Non-pigmented ciliary epithelial cell (primary cell): ENCODE data around the gene SKAP1.

Source experiments
- DNase-seq: peaks from one replicate; pipeline ENCODE4 v3.0.0-alpha.2; 2010; ENCODE audit warnings: low read depth

SKAP1 gene

DNA sequence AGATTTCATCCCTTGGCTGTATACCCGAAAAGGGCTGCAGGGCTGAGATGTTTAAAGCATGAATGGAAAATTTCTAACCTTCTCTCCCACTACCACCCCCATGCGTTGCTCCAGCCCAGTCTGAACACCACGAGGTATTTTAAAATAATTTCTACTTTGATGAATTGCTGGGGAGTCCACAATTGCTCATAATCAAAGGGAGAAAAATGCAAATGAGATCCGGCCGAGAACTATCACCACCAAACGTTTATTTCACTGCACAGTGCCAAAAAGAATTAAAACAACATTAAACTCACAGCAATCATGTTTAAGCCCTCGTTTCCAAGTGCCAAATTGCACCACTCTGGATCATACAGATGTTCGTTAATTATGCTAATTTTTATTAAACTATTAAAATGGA, 285.8 kb downstream of the SKAP1 start:
- DNase-seq = no peak

DNA sequence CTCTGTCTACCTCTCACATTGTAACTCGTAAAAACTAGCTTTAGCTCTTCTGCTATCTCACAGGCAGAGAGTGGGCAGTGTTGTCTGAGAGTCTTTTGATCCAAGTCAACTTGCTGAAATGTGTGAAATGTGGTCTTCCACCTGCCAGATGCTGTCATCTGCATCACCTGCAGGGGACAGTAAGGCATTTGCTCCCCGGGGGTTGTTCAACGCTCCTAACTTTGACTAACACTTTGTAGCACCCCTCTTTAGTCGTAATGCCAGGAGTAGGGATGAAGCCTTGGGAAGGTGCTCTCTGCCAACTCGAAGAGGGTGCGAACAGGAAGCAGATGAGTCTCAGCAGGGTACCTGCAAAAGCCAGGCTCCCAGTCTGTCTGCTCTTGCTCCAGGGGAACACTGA, 286.4 kb downstream of the SKAP1 start:
- no peak for DNase-seq

DNA sequence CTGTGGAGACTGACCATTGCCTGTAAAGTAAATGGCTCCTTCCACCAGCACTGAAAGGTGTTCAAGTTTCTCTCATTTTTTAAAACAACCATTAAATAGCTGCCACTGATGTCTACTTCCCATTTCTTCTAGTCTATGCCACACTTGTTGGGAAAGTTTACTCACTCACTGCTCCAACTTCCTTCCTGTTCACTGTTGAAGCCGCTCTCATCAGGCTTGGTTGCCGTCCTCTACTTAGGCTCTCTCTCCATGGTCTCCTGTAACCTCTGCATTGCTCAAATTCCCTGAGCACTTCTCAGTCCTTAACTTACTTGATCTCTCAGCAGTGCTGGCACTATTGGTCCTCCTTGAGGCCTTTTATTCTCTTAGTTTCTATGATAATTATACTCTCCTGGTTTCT, 290.1 kb downstream of the SKAP1 start:
- no peak for DNase-seq

DNA sequence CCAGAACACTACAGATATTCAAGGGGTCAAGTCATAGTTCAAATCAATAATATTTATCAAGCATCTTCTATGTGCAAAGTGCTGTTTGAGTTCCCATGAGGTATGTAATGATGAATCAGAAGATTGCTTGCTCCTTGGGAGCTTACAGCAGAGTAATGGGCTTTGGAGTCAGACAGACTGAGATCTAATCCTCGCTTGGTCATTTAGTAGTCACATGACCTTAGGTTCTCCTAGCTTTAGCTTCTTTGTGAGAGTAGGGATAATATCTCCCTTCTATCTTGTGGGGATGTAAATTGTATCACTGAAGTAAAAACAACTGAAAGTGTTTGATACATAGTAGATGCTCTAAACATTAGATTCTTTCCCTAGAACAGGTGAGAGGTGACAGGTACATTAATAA, 292.4 kb downstream of the SKAP1 start:
- DNase-seq = no peak

DNA sequence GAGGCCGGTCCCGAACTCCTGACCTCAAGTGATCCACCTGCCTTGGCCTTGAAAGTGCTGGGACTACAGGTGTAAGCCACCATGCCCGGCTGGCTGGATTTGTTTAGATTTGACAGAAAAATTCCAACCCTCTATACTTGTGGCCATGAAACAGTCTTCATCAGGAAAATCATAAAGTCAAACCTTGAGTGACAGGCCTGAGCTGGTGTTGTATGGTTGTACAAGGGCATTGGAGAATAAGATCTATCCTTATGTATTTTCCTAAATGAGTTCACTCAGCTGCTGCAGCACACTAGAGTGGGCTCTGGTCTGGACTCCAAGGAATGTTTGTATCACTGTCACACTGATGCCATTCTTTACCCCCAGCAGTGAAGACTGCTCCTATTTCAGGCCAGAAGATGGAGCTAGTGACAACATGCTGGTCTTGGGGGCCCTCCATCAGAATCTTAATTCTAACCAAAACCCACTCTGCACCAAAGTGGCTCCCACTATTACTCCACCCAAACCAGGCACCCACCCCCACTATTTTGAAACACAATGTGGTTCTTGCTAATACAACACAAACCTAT, 295.0 kb downstream of the SKAP1 start:
- DNase-seq = no peak

DNA sequence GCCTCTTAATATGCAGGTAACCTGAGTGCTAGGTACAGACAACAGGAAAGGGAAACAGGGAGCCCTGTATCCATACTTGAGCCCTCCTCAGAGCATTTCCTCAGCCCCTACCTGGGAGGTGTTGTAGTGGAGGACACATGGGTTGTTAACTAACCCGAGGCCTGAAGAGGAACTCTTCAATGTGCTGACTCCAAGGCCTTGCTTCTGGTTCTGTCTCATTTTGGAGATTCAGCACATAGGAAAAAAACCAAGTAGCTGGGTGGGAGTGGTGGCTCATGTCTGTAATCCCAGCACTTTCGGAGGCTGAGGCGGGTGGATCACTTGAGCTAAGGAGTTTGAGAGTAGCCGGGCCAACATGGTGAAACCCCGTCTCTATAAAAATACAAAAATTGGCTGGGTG, 297.6 kb downstream of the SKAP1 start:
- DNase-seq = no peak

DNA sequence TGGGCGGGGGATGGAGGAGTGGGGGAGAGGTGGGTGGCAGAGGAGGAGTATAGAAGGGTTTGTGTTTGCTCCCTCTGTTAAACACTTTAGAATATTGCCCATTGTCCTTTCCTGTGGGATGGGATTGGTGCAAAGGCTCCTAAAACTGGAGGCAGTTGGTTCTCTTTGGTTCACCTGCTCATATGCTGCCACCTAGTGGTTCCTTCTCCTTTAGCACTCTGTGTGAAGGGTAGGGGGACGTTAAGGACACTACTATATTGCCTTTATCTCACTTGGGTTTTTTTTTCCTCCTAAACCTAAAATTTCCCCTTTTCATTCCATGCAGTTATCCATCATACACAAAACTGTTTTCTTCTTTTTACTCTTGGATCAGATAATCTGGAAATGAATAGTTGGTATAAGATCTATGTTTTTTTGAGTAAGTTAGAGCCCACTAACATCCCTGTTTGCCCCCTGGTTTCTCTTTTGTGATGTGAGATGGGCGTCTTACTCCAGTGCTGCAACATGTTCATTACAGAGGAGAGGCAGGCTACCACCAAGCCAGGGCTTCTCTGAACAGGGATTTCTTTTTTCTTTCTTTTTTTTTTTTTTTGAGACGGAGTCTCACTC, 298.7 kb downstream of the SKAP1 start:
- DNase-seq = peak; percentile 13

DNA sequence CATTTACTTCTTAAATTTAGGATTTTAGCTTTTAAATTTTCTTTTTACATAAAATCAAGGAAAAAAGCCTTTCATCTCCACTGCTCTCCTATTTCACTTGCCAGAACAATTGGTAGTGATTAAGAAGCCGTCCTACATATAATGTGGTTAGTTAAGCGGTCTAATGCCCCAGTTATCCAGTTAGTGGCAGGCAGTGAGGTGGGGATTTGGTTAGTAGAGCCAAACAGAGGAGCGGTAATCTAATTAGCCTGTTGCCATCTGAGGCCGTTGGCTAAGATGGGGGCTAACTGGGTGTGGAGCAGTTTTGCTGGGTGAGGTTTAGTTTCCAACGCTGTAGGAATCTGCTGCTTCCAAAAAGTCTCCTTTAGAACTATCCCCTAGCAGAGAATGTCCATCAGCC, 300.0 kb downstream of the SKAP1 start:
- no peak for DNase-seq

DNA sequence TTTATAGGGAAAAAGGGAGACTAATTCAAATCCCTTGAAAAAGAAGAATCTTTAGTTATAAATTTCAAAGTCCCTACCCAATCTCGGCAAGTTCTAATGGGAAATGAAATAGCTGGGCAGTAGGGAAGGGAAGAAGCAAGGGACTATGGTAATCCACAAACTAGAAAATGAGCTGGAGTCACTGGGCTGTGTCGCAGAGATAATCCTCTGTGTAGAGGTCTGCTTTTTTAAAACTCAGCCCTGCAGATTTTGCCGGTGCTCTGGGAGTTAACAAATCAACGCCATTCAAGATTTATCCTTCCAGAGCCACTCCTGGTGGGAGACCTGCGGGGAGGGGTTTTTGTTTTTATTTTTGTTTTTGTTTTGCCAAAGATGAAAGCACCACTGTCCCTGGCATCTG, 301.6 kb downstream of the SKAP1 start:
- DNase-seq = no peak

DNA sequence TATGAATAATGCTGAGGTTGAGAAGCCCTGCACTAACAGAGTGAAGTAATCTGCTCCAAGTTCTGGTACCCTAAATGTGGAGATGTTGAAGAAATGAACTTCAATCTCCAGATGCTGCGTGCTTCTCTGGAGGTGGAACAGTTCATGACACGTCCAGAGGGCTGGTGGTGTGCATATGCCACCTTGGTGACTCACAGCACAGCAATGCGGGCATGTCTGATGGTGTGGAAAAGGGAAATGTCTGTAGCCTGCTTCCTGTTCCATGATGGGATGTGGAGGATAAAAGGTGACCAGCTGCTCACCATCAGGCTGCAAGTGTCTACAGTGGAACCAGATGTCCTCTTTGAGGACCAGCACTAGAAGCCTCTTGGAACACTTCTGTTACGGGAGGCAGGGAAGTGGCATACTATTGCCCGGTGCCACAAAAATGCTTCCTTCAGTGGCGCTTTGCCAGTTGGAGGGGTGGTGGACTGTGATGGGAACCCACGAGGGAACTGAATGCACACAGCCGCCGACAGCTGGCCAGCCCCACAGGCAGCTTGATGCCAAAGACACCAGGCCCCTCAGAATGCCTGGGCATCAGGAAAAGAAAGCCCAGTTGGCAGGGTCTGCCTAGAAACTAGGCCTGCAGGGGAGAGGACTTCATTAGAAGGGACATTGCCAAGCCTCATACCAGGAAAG, 302.5 kb downstream of the SKAP1 start:
- DNase-seq = no peak

DNA sequence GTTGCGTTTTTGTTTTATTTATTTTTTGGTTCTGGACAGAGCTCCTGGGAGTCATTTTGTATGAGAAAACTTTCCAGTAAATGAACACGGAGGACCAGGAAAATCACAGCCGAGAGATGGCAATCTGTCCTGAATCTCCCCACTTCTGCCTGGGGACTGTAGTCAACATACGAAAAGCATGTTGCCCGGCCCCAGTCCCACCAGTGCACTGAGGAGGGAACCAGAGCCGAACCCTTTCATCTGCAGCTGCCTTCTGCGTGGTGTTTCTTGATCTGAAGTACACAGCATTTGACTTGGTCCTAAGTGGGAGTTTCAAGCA, 303.5 kb downstream of the SKAP1 start:
- DNase-seq = no peak

DNA sequence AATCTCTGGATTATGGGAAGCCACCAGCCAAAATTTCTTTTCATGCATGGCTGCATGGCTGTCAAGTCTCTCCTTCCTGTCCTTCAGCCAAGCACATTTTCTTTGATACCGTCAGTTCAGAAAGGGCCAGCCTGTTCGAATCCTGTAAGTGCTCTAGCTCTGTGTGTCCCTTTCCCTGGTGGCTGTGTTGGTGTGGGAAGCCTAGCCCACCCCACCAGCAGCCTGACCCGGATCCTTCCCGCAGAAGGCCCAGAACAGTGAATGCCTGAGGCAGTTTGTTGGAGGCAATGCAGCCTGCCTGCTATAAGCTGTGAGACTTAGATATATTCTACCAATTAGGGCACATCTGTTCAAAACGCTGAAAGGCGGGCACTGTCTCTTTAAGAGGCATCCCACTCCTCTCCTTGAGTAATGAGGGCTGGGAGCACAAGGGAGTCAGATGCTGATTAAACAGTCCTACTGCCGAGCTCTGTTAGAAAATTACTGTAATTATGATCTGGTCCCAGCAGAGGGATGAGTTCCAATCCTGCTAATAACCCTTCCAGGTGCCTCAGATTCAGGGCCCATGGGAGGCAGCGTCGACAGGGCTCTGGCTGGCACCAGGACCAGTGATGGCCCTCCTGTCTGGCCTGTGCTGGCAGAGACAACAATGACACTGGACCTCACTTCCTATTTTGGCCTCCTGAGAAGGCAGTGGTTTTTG, 304.0 kb downstream of the SKAP1 start:
- DNase-seq = no peak

DNA sequence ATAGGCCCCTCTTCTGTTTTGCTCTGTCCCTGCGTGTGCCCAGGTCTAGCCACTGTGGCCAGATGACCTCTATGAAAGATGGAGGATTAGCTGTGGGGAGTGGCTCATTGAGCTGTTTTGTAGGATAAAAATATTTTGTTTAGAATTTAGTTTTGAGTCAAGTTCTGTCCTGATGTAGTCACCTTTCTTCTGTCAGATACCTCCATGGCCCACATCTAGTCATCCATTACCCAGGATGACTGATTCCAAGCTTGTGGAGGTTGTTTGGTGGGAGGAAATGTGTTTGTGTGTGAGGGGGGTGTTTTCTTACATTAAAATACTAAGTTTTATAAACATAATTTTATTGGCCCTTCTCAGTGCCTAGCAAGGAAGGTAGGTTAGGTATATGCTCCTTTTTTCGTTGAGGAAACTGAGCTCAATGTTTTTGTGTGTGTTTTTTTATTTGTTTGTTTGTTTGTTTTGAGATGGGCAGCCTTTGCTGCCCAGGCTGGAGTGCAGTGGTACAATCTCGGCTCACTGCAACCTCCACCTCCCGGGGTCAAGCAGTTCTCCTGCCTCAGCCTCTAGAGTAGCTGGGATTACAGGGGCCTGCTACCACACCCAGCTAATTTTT, 306.1 kb downstream of the SKAP1 start:
- no peak for DNase-seq

DNA sequence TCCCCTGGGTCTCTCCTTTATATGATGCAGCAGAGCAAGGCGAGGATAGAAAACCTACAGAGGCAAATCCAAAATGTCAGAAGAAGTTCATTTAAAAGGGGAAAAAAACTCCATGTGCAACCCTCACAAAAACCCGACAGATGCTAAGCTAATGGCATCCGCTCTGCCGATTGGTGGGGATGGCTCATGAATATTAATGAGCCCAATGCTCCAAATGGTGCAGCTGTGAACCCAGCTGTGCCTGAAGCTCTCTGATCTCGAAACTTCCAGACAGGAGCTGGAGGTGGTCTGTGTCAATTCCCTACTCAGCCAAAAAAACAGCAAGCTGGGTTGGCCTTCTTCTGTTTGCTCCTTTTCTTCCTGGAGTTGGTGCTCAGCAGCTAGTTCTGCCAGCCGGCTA, 306.9 kb downstream of the SKAP1 start:
- DNase-seq = no peak

DNA sequence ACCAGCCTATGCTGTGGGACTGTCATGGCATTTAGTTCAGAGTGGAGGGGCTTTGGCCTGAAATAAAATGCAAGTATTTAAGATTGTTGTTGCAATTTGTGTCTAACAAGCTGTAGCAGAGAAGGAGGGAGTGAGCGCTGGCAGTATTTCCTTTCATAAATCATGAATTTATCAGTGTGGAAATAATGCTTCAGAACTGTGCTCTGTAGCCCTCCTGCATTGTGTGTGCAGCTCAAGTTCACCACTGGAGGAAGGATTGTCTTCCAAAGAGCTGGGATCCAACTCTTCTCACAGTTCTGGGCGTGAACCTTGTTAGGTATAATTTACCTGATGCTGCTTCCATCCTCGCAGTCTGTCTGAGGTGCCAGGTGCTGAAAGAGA, 307.4 kb downstream of the SKAP1 start:
- no peak for DNase-seq

DNA sequence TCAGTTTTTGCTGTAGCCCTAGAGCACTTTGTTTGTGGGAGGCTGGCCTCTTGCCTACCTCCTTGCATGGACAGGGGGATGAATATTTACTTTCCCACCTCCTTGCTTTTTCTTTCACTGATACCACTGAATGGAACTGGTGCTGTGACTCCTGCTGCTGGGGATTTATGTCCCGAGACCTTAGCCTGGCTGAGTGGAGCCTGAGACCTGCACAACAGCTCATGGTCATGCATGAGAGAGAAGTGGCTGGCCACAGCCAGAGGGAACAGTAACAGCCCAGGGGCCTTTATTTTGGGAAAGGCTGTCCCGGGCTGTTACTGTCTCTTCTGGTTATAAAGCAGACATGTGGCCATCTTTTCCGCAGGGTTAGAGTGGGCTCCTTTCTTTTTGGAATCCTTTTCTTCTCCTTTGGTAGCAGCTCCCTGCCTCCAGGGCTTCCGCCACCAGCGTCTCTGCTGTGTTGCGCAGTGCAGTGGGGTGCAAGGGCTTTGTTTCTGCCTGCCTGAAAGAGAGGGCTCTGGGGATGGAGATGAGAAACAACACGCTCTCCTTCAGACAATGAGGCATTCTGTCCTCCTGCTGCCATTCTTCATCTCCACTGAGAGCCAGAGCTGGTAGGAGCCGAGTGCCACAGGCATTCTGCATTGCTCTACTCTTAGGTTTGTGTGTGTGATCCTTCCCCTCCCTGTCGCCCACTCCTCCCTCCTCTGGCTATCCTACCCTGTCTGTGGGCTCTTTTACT, 307.9 kb downstream of the SKAP1 start:
- DNase-seq = no peak

DNA sequence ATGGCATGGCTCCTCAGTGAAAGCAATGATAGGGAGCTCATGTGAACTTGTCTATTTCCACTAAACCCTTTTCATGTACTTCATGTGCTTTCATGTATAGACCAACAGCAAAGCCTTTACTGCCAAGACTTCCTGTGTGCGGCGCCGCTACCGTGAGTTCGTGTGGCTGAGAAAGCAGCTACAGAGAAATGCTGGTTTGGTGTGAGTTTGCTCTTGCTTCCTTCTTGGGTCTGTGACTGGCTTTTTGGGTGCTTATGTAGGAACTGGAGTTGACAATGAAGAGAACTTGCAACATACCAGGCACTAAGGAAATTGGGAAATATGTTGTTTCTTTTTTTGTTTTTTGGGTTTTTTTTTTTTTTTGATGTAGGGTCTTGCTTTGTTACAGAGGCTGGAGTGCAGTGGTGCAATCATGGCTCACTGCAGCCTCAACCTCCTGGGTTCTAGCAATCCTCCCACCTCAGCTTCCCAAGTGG, 316.8 kb downstream of the SKAP1 start:
- no peak for DNase-seq

DNA sequence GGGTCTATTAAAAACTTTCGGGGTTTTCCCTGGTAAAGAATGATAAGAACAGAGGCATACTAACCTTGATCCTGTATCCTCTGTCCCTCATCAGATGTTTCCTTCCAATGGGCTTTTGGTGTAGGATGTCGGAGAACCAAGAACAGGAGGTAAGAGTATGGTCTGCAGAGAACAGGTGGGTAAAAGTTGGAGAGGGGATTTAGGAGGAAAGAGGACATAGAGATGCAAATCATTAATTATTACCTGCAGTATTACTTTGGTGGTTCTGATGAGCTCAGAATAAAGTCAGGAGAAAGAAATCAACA, 318.1 kb downstream of the SKAP1 start:
- DNase-seq = no peak

DNA sequence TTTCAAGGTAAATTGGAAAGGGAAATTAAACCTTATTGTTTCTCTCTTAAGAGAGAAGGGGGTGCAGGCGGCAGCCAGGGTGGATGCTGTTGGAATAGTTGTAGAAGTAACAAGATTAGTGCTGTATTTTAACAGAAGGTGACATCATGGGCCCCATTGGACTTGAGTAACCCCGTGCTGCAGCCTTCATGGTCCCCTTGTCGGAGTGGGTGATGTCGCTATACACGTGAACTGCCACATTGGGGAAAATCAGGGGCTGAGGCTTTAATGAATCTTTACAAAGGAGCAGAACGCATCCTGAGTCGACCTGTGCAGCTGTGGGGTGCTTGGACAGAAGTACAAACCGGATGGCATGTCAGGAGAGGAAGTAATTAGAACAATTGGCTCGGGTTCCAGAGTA, 319.3 kb downstream of the SKAP1 start:
- DNase-seq = no peak

DNA sequence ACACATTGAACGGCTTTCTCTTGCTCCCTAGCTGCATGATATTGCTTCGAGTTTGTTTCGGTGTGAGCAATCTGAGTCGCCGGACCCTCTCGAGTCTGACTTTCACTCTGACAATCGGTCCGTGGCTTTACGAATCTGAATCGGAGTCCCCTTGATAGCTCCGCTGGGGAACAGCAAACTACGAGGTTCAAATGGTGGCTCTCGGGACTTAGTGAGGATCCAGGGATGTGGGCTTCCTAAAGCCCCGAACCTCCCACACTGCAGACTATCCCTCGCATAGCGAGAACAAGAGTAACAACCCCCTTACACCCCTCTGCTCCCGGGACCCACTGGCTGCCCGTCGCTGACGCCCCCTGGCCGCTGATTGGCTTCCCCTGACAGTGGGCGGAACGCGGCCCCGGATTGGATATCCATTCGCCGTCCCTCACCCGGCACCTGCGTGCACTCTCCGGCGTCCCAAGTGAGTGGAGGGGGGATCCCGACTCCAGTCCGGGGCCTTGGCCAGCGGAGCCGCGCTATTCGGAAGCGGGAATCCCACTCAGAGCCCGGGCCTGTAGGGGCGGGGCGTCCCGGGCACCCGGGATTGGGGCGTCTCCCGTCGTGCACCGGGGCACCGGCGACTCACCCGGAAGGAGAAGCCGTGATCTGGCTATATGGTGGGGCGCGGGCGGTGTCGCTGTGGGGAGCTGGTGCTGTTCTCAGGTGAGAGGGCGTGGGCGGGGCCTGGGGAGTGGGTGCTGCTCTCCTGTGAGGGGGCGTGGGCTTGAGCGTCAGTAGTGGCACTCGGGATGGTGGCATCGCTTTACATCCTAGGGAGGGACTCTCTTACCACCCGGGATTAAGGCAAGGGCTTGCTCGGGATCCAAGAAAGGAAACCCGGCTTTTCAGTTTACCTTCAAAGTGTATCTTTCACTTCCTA, 322.6 kb downstream of the SKAP1 start, which contains the start of gene SNX11:
Gene SNX11 (plus strand): TSS at position 630 of the 919 bp plus-strand sequence. CDS start 4,278 bp downstream, outside the sequence.
- DNase-seq = no peak

DNA sequence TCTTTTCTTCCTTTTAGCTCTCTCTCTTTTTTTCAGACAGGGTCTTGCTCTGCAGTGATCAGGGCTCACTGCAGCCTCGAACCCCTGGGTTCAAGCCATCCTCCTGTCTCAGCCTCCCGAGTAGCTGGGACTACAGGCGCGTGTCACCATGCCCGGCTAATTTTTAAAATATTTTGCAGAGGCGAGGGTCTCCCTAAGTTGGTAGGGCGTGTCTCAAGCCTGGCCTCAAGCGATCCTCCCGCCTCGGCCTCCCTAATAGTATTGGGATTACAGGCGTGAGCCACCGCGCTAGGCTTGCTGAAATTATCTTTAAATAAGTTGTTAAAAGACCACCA, 323.2 kb downstream of the SKAP1 start:
- no peak for DNase-seq
